Natural killer cell (primary cell): ENCODE results near the gene ABCG1. TPM values are rescaled to one million over a fixed set of nuclear protein-coding genes. Genes with fewer than 3 reads are reported as not detected.

Source experiments
- ATAC-seq, 3 donors: fragments of 150-1000 bp in 2 of 3; fragments of 200-7000 bp in 1 of 3; cut with Tn5 transposase; 1 replicate in 1 of 3; 2 replicates in 2 of 3; pipeline ENCODE4 v1.10.0; 2021; ENCODE audit warnings: mild to moderate bottlenecking in 2 of 3, moderate library complexity in 2 of 3
- DNase-seq, 2 donors: peaks; one replicate each; pipeline versions ENCODE4 v3.0.0 to v3.0.0-alpha.2; 2013 to 2021; ENCODE audit warnings: mixed read lengths in 1 of 2
- H3K27ac ChIP-seq: one replicate; pipeline ENCODE4 v1.5.1; 2013; ENCODE audit warnings: mild to moderate bottlenecking, low read length
- H3K27me3 ChIP-seq: one replicate; pipeline ENCODE4 v1.6.1; 2013; ENCODE audit warnings: low read length; ENCODE audit not compliant: control insufficient read depth, insufficient read depth
- H3K36me3 ChIP-seq: one replicate; pipeline ENCODE4 v1.6.1; 2013; ENCODE audit warnings: low read length; ENCODE audit not compliant: control insufficient read depth, insufficient read depth
- H3K4me1 ChIP-seq: one replicate; pipeline ENCODE4 v1.6.1; 2013; ENCODE audit warnings: low read length; ENCODE audit not compliant: control insufficient read depth, insufficient read depth
- H3K4me3 ChIP-seq: one replicate; pipeline ENCODE4 v1.5.1; 2013; ENCODE audit warnings: low read length
- H3K9me3 ChIP-seq: one replicate; pipeline ENCODE4 v1.6.1; 2013; ENCODE audit warnings: low read length; ENCODE audit not compliant: control insufficient read depth, insufficient read depth
- H3K27ac Mint-ChIP-seq, 2 donors: one replicate each; pipeline ENCODE4 v1.8.0; 2022; ENCODE audit warnings: mild to moderate bottlenecking in 2 of 2, mixed read lengths in 2 of 2, moderate library complexity in 1 of 2
- H3K27me3 Mint-ChIP-seq, 2 donors: one replicate each; pipeline ENCODE4 v1.8.0; 2022; ENCODE audit warnings: low read depth in 2 of 2, mixed read lengths in 2 of 2
- H3K36me3 Mint-ChIP-seq: one replicate; pipeline ENCODE4 v1.8.0; 2022; ENCODE audit warnings: mixed read lengths
- H3K4me1 Mint-ChIP-seq, 2 donors: one replicate each; pipeline ENCODE4 v1.8.0; 2022; ENCODE audit warnings: mixed read lengths in 2 of 2
- H3K4me3 Mint-ChIP-seq: one replicate; pipeline ENCODE4 v1.8.0; 2022; ENCODE audit warnings: mild to moderate bottlenecking, moderate library complexity, mixed read lengths
- H3K9me3 Mint-ChIP-seq, 2 donors: one replicate each; pipeline ENCODE4 v1.8.0; 2022; ENCODE audit warnings: mixed read lengths in 2 of 2
- WGBS: methylation state at CpG from one replicate; pipeline ENCODE4 v1.1.7; 2013; ENCODE audit warnings: missing lambda C conversion rate; ENCODE audit not compliant: insufficient coverage; 5-methylcytosine and 5-hydroxymethylcytosine counted together
- intact Hi-C: fragments of 100-400 bp; cut with micrococcal nuclease; formaldehyde crosslinking; loops from one replicate; pipeline ENCODE4 v1.14.2; 2022
- total RNA-seq, 4 donors: library from RNA; stranded (reverse); fragments of 120-200 nt in 1 of 4; gene quantifications; one replicate each; pipeline versions ENCODE4 v1.2.3 to v1.2.4, GENCODE V29; 2013 to 2022
- TF ChIP-seq, protein P1 (sequence below): fragments of 200-600 bp; IDR thresholded peaks from one replicate; pipeline ENCODE4 v1.8.0; 2022; ENCODE audit warnings: antibody characterized with exemption

The ABCG1 gene
- total RNA-seq, 3 donors from 2014 or later (not counting 1 experiment from before 2014, with no cell fraction given): 10.4 to 14.7 (median 13.8) TPM

DNA sequence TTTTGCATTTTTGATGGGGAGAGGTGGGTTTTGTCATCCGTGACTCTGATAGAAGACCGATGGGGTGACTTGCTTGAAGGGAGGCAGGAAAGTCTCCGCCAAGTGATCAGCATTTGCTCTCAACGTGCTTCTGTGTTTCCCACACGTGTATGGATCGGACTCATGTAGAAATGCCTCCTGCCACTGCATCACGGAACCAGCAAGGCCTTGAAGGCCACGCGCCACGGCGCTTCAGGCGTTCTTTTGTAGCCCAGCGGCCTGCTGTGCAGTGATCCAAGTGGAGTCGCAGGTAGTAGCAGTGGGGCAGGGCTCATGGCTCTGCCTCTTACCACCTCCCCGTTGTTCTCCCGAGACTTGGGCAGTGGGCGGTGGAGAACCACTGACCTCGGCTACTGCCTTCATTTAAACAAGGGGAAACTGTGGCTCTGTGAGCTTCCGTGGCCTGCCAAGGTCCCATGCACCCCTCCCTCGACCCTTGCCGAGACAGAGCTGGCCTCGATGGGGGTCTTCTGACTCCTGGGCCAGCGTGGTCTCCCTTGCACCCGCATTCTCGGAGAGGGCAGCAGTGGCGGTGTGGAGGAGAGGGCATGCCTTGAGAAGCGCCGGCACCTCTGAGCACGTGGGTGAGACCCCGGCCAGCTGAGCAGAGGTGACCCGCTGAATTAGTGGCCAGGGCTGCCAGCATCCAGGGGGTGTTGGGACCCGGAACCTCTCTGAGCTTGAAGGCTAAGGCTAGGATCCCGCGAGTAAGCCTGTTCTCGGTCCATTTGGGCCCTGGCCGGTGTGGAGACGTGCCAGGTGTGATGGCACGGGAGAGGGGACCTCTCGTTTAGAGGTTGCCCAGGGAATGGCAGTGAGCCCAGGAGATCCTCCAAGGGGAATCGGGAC is 46.1 kb upstream of the ABCG1 start:
- no peak overlapping the region for H3K27ac ChIP-seq
- H3K36me3 Mint-ChIP-seq: no peaks in the 10 kb centered on the region
- DNase-seq: peak in 1 of 2 donors; percentile 12
- ATAC-seq: no peak
- WGBS: 93% methylated on average over 40 of the region's 40 CpGs
- H3K27ac Mint-ChIP-seq: no peak overlapping the region
- H3K9me3 ChIP-seq: no peaks in the 10 kb centered on the region
- intact Hi-C loops: no loop called here
- peaks cover 0 to 8% of the 10 kb centered on the region in 2 donors for H3K4me1 Mint-ChIP-seq
- H3K4me3 Mint-ChIP-seq: no peak overlapping the region
- no peaks in the 10 kb centered on the region for H3K36me3 ChIP-seq
- no peaks in the 10 kb centered on the region for H3K4me1 ChIP-seq
- no peak overlapping the region for H3K4me3 ChIP-seq
- no peaks in the 10 kb centered on the region for H3K27me3 Mint-ChIP-seq
- TF ChIP-seq, protein P1, sequence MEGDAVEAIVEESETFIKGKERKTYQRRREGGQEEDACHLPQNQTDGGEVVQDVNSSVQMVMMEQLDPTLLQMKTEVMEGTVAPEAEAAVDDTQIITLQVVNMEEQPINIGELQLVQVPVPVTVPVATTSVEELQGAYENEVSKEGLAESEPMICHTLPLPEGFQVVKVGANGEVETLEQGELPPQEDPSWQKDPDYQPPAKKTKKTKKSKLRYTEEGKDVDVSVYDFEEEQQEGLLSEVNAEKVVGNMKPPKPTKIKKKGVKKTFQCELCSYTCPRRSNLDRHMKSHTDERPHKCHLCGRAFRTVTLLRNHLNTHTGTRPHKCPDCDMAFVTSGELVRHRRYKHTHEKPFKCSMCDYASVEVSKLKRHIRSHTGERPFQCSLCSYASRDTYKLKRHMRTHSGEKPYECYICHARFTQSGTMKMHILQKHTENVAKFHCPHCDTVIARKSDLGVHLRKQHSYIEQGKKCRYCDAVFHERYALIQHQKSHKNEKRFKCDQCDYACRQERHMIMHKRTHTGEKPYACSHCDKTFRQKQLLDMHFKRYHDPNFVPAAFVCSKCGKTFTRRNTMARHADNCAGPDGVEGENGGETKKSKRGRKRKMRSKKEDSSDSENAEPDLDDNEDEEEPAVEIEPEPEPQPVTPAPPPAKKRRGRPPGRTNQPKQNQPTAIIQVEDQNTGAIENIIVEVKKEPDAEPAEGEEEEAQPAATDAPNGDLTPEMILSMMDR: no peak
- H3K9me3 Mint-ChIP-seq: no peaks in the 10 kb centered on the region
- no peaks in the 10 kb centered on the region for H3K27me3 ChIP-seq

DNA sequence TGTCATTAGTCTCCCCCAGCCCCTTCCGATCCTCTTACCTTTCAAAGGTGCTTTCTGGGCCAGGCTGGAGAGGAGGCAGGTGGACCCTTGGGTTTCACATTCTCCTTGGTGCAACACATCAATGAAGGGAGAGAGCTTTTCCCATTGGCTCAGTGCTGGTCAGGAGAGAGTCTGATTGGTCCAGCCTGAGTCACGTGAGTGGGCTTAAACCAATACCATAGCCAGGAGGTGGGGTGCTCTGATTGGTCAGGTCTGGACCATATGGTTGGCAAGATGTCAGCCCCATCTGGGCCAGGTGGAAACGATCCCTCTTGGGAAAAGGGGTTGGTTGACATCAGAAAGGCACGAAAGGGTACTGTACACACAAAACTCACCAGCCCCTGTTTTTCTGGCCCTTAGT is 44.8 kb upstream of the ABCG1 start:
- Mint-ChIP-seq H3K27ac (no peak overlapping the region), H3K36me3 (no peaks in the 10 kb centered on the region), H3K4me1 (peaks cover 0 to 8% of the 10 kb centered on the region in 2 donors), H3K4me3 (no peak overlapping the region), H3K9me3 (no peaks in the 10 kb centered on the region), H3K27me3 (peaks cover 2 to 8% of the 10 kb centered on the region in 2 donors)
- H3K36me3 ChIP-seq: no peaks in the 10 kb centered on the region
- H3K27ac ChIP-seq: no peak overlapping the region
- ATAC-seq (no peak), DNase-seq (no peak)
- TF ChIP-seq, protein P1: no peak
- intact Hi-C loops: no loop called here
- 98% methylated on average over 4 of the region's 4 CpGs for WGBS
- H3K9me3 ChIP-seq: no peaks in the 10 kb centered on the region
- no peak overlapping the region for H3K4me3 ChIP-seq
- no peaks in the 10 kb centered on the region for H3K27me3 ChIP-seq
- no peaks in the 10 kb centered on the region for H3K4me1 ChIP-seq

DNA sequence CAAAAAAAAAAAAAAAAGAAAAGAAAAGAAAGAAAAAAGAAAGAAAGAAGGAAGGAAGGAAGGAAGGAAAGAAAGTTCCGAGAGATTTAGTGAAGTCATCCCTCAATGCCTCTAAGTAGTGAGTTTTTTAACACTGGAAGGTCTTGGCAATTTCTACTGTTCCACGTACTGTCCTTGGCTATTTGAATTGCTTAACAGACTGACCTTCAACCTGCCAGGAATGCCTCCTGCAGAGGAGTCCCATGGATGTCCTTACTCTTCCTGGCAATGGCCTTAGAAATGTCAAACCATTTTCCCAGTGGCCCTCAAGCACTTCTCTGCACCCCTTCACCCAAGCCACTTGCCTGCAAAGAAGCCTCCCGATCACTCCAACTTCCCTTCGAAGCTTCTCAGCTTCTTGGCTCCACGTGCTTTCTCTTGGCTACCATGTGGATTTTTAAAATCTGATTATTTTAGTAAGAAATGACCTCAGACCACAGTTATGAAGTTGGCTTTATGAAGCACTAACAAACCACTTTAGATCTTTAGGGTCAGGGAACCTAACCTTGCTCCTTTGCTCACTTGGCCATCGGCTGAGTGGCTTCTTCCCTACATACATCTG is 43.7 kb upstream of the ABCG1 start:
- Histone ChIP-seq H3K27ac (no peak overlapping the region), H3K4me1 (no peaks in the 10 kb centered on the region), H3K9me3 (no peaks in the 10 kb centered on the region), H3K36me3 (no peaks in the 10 kb centered on the region), H3K27me3 (no peaks in the 10 kb centered on the region), H3K4me3 (no peak overlapping the region)
- no peak for ATAC-seq
- Mint-ChIP-seq H3K4me3 (no peak overlapping the region), H3K27me3 (peaks cover 2 to 8% of the 10 kb centered on the region in 2 donors), H3K27ac (no peak overlapping the region), H3K36me3 (no peaks in the 10 kb centered on the region), H3K4me1 (peaks cover 0 to 4% of the 10 kb centered on the region in 2 donors), H3K9me3 (no peaks in the 10 kb centered on the region)
- TF ChIP-seq, protein P1: no peak
- intact Hi-C loops: no loop called here
- DNase-seq: no peak
- WGBS: 94% methylated on average over 5 of the region's 6 CpGs
